ENCODE results near the gene CSTPP1. TPM values are rescaled to one million over a fixed set of nuclear protein-coding genes. Genes with fewer than 3 reads are reported as not detected.

Gene CSTPP1
- total RNA-seq, 2 experiments from 2014 or later = 12.8 to 14.4 TPM

DNA sequence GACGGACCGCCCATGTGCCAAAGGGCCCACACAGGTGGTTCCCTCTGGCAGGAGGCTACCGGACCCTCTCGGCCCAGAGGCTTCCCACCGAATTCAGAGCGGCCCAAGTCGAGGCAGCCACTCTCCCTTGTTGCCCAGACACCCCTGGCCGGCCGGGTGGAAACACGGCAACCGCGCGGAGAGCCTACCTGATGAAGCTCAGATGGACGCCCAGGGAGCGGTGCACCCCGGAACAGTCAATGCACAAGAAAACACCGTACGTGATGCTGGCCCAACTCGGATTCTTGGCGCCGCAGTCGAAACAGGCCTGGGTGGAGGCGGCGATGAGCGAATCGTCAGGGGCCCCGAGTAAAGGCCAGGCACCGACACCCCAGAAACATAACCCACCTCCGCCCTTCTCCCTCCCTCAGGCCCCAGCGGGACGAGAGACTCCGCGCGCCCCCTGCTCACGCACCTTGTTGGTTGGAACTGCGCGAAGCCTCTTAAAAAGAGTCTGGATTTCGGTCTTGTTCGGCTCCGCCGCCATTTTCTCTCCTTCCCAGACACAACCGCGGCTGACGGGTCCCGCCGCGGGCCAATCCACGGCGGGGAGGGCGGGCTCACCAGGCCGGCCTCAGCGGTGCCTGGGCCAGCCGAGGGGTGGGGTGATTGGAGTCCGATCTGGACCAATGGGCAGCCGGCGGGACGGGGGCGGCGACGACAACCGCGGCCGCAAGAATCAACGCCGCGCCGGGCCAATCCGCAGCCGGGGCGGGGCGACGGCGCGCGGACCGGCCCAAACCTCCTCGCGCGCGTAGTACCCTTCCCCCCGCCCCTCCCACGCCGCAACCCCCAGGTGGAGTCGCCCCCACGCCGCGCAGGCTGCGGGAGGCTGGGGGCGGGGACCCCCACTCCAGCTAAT lies 240.0 kb downstream of the CSTPP1 start, which contains the start of gene ARFGAP2:
ARFGAP2 (minus strand) TSS at position 552 of the 901 bp plus-strand sequence; CDS start at position 526, 26 bp downstream.
- Mint-ChIP-seq H3K4me3 (peak within 1 kb of the TSS; percentile 94), H3K9me3 (no peaks in the 10 kb centered on the region), H3K27ac (peak within 1 kb of the TSS; percentile 100), H3K4me1 (ENCODE audit: low read depth) (peaks cover 43% of the 10 kb centered on the region), H3K36me3 (ENCODE audit: low read depth) (peaks cover 27% of the 10 kb centered on the region), H3K27me3 (no peaks in the 10 kb centered on the region)
- ChIA-PET POLR2A (interaction anchor here (0.7 to 5.5 kb wide), 7 partner anchors 10 to 250 kb away, joined by 3 to 41 read pairs (median 5); partner anchors contain the start of genes DDB2, PACSIN3 and PSMC3), CTCF (interaction anchor here (1.0 to 5.1 kb wide), 9 partner anchors 11 to 94 kb away, joined by 3 to 46 read pairs (median 7); partner anchors contain the start of genes DDB2, NR1H3 and PACSIN3)
- DNase-seq = peak; percentile 97
- TF ChIP-seq, protein P1, sequence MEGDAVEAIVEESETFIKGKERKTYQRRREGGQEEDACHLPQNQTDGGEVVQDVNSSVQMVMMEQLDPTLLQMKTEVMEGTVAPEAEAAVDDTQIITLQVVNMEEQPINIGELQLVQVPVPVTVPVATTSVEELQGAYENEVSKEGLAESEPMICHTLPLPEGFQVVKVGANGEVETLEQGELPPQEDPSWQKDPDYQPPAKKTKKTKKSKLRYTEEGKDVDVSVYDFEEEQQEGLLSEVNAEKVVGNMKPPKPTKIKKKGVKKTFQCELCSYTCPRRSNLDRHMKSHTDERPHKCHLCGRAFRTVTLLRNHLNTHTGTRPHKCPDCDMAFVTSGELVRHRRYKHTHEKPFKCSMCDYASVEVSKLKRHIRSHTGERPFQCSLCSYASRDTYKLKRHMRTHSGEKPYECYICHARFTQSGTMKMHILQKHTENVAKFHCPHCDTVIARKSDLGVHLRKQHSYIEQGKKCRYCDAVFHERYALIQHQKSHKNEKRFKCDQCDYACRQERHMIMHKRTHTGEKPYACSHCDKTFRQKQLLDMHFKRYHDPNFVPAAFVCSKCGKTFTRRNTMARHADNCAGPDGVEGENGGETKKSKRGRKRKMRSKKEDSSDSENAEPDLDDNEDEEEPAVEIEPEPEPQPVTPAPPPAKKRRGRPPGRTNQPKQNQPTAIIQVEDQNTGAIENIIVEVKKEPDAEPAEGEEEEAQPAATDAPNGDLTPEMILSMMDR (IDR thresholded peaks at IDR 0.05) = no peak
- intact Hi-C loops (cut with micrococcal nuclease) = loop anchor here (5.0 kb wide), 2 partner anchors 41 to 81 kb away; partner anchors contain the start of gene NR1H3
- peak; percentile 94 for ATAC-seq

DNA sequence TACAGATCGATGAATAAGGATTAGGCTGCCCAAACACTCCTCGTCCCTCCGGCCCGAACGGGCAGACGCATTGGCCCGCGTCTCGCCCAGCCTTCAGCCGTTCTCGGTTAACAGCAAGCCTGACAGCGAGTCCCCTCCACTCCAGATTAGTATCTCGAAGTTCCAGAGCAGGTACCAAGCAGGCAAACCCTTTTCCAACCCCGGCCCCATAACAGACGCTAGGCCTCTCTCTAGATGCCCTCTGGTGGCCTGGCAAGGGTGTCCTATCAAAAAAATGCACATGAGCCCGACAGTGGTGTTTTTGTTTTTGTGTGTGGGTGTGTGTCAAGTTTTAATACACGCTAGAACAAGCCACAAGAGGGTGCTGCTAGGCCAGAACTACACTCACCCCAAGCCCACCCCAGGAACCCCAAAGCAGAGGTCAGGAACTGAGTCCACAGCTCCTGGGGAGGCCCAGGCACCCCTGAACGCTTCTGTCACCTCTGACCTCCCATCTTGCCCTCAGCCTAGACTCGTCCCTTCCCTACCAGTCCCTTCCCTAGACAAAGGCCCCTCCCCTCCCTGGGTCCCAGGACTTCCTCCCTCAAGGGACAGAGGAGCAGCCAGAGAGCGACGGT lies 240.8 kb downstream of the CSTPP1 start:
- CTCF ChIA-PET = interaction anchor here (0.8 to 5.1 kb wide), 18 partner anchors 9 to 235 kb away, joined by 3 to 46 read pairs (median 4); partner anchors contain the start of genes ACP2, DDB2, NR1H3 and PACSIN3
- TF ChIP-seq, protein P1 (IDR thresholded peaks at IDR 0.05) = peak; percentile 89
- DNase-seq = peak; percentile 88
- Mint-ChIP-seq H3K27me3 (no peaks in the 10 kb centered on the region), H3K27ac (peak overlapping the region; percentile 100), H3K9me3 (no peaks in the 10 kb centered on the region), H3K4me1 (ENCODE audit: low read depth) (peaks cover 39% of the 10 kb centered on the region), H3K36me3 (ENCODE audit: low read depth) (peaks cover 23% of the 10 kb centered on the region), H3K4me3 (peak overlapping the region; percentile 94)
- intact Hi-C loops (cut with micrococcal nuclease) = loop anchor here (5.0 kb wide), 2 partner anchors 40 to 80 kb away; partner anchors contain the start of gene NR1H3
- POLR2A ChIA-PET = interaction anchor here (0.5 to 5.5 kb wide), 11 partner anchors 10 to 277 kb away, joined by 3 to 41 read pairs (median 4); partner anchors contain the start of genes ACP2, DDB2, NR1H3 and PACSIN3
- ATAC-seq = peak; percentile 70

DNA sequence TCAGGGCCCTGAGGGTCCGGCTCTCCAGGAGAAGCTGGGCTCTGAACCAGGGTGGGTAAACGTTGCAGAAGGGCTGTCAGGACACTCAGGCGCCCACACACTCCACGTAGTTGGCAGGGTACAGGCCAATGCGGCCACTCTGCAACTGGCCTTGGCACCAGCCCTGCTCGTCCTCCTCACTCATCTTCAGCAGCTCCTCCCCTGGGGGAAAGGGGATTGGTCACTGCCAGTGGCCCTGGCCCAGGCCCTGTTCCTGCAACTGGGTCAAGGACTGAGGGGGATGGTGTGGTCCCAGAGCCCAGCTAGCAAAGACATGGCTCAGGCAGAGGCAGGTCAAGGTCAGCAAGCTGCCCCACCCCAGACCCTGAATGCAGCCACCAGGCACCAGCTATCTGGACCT lies 241.3 kb downstream of the CSTPP1 start:
- no peaks in the 10 kb centered on the region for H3K9me3 Mint-ChIP-seq
- TF ChIP-seq, protein P1 (IDR thresholded peaks at IDR 0.05) = no peak
- peak overlapping the region; percentile 100 for H3K27ac Mint-ChIP-seq
- DNase-seq (no peak), ATAC-seq (no peak)
- H3K27me3 Mint-ChIP-seq = no peaks in the 10 kb centered on the region
- intact Hi-C loops (cut with micrococcal nuclease) = loop anchor here (5.0 kb wide), 2 partner anchors 39 to 79 kb away; partner anchors contain the start of gene NR1H3
- peaks cover 37% of the 10 kb centered on the region for H3K4me1 Mint-ChIP-seq (ENCODE audit: low read depth)
- peak overlapping the region; percentile 94 for H3K4me3 Mint-ChIP-seq
- ChIA-PET CTCF (interaction anchor here (0.7 to 5.1 kb wide), 24 partner anchors 10 to 235 kb away, joined by 3 to 46 read pairs (median 4); partner anchors contain the start of genes ACP2, DDB2, NR1H3 and PACSIN3), POLR2A (interaction anchor here (0.5 to 5.5 kb wide), 9 partner anchors 9 to 277 kb away, joined by 3 to 41 read pairs (median 4); partner anchors contain the start of genes ACP2, DDB2, NR1H3 and PACSIN3)
- H3K36me3 Mint-ChIP-seq (ENCODE audit: low read depth) = peaks cover 20% of the 10 kb centered on the region

DNA sequence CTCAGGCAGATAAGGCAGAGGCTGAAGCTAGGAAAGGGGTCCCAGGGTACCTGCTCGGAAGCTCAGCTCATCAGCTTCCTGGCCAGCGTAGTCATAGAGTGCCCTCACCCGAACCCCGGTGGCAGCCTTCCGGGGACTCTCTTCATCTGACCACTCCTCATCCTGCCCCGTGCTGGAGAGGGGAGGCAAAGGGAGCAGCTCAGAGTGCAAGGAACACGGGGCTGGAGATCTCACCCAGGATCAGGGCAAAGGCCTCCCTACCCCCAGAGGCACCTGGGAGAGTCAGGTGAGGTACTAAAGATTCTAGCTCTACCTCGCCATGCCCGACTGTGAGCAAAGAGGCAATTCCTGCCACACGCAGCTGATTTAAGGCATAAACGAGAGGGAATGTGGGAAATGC lies 241.8 kb downstream of the CSTPP1 start:
- no peaks in the 10 kb centered on the region for H3K9me3 Mint-ChIP-seq
- ChIA-PET POLR2A (interaction anchor here (0.8 to 5.5 kb wide), 7 partner anchors 9 to 276 kb away, joined by 3 to 41 read pairs (median 5); partner anchors contain the start of genes ACP2, DDB2, NR1H3 and PACSIN3), CTCF (interaction anchor here (0.6 to 5.1 kb wide), 26 partner anchors 9 to 287 kb away, joined by 3 to 46 read pairs (median 4); partner anchors contain the start of genes ACP2, DDB2, NR1H3 and PACSIN3)
- DNase-seq = no peak
- TF ChIP-seq, protein P1 (IDR thresholded peaks at IDR 0.05) = no peak
- no peak for ATAC-seq
- no peaks in the 10 kb centered on the region for H3K27me3 Mint-ChIP-seq
- no peak overlapping the region for H3K4me3 Mint-ChIP-seq
- H3K4me1 Mint-ChIP-seq (ENCODE audit: low read depth) = peaks cover 32% of the 10 kb centered on the region
- intact Hi-C loops (cut with micrococcal nuclease) = loop anchor here (5.0 kb wide), 2 partner anchors 39 to 79 kb away; partner anchors contain the start of gene NR1H3
- H3K27ac Mint-ChIP-seq = peak overlapping the region; percentile 100
- peaks cover 15% of the 10 kb centered on the region for H3K36me3 Mint-ChIP-seq (ENCODE audit: low read depth)
